GM18511 (cell line): Measurements from ENCODE around the gene FRMD6.
"Not testable (repeated sequence)": the region's sequence is repeated elsewhere in the genome, so short reads cannot be mapped to it uniquely, and the experiment has no call there.

Source experiments
- ATAC-seq: cut with Tn5 transposase; IDR thresholded peaks from one replicate; pipeline ENCODE4 v1.9.1; 2021; ENCODE audit warnings: mild to moderate bottlenecking, moderate library complexity; ENCODE audit not compliant: unreplicated experiment

Gene FRMD6

DNA sequence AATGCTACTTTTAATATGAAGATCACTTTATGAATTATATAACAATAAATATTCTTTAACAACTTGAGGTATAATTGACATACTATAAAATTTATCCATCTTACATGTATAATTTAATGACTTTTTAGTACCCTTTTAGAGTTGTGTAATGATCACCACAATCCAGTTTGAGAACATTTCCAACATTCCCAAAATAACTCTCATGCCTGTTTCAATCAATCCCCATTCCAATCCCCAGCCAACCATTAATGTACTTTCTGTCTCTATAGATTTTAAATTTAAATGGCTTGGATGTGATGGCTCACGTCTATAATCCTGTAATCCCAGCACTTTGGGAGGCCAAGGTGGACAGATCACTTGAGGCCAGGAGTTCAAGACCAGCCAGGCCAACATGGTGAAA is 23.5 kb upstream of the FRMD6 start:
- ATAC-seq, result no peak

DNA sequence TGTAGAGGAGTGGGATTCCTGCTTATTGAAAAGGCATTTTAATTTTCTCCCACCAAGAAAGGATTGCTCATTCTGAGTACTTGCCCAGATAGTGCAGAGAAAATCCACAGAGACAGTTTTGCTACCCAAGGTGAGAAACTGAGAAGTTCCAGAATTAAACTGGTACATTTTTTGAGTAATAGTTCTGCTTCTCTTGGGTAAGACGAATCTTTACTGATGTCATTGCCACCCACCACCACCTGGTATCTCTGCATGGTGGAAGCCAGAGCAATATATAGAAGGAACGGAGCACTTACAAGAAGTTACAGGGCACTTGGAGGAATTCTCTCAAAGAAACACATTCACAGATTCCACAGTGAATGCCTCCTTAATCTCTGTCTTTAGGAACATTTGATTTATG is 20.7 kb upstream of the FRMD6 start:
- no peak for ATAC-seq

DNA sequence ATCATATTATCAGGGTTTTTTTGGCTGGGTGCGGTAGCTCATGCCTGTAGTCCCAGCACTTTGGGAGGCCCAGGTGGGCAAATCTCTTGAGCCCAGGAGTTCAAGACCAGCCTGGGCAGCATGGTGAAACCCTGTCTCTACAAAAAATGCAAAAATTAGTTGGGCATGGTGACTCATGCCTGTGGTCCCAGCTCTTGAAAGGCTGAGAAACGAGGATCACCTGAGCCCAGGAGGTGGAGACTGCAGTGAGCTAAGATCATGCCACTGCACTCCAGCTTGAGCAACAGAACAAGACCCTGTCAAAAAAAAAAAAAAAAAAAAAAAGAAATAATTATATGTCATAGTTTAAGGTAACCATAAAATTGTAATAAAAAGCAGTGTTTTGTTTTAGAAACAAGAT is 18.4 kb upstream of the FRMD6 start:
- ATAC-seq, result not testable (repeated sequence)

DNA sequence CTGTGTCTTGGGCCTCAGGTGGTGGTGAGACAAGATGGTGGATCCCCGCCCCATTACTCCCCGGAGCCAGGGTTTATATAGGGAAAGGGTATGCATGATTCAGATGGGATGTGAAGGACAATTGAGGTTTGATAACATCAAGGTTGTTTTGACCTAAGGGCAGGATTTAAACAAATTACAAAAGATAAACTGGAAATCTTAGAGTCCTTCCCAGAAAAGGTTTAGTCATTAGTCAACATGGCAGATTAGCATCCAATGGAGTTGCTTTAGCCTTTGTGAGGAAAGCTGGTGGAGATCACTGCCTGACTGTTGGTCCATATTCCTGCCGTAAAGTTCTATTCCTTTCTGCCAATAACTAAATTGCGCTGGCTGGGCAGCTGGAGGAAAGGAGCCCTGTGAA is 15.6 kb upstream of the FRMD6 start:
- ATAC-seq, result no peak

DNA sequence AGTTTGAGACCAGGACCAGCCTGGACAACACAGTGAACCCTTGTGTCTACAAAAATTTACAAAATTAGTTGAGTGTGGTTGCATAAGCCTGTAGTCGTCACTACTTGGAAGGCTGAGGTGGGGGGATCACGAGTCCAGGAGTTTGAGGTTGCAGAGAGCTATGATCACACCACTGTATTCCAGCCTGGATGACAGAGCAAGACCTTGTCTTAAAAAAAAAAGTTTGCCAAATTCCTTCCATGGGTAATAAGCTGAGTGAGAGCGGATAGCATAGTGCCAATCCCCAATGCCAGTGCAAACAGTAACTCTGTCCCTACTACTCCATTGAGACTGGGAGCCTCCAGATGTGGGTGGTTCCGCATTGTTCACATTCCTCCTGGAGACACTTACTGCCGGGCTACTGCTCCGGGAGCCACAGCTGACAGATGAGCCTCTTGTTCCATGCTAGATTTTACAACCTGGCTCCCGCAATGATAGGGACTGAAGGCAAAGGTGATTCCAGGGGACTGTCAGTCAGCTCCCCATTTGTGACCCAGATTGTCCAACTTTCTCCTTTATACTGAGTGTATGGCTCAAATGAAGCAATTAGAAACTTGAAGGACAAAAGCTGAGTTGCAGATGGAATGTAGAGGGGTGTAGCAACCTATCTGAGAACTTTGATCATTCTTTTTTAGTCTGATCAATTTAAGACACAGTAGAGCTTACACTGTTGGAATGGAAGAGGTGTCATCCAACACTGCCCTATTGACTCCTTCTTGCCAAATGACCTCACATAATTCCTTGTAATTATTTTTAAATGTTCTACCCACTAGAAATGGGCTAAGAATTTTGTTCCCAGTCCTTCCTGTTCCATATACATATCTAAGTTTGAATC is 13.4 kb upstream of the FRMD6 start:
- no peak for ATAC-seq

DNA sequence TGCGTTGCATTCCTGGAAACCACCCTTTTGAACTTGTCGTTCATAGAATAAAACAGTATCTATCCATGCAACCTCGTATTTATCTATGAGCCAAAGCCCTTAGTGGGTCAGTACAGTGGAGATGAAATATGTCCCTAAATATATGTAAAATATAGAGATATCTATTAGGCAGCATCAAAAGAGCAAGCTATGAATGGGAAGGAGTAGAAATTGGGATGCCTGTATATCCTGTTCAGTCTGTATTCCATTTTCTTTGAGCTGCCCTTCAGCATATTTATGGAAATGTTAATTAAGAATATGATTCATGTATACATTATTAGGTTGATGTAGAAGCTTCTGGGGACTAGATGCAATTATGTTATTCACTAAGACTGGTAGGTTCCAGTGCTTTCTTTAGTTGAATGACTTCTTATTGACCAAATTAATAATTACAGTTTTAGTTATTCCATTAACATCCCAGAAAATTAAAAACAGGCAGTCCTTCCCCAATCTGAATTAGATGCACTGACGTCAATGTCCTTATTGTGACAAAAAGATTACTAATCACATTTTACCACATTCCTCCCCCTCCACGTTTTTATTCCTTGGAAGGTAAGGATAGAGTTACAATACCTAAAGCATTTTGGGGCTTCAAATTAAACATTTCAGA is 11.9 kb upstream of the FRMD6 start:
- no peak for ATAC-seq

DNA sequence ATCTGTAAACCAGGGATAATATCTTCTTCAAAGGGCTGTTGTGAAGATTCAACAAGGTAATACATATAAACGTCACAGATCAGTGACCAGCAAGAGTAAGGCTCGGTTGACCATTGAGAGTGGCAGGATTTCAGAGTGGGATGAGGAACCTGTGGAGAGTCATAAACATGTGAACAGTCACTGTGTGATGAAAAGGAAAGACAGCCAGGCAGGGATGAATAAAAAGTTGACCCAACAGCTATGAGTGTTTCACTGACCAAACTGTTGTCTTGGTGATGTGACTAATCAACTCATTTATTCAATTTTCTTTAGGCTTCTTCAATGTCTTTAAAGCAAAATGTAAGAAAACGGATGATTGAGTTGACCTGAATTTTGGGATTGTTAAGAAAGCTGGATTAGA is 8.6 kb upstream of the FRMD6 start:
- no peak for ATAC-seq

DNA sequence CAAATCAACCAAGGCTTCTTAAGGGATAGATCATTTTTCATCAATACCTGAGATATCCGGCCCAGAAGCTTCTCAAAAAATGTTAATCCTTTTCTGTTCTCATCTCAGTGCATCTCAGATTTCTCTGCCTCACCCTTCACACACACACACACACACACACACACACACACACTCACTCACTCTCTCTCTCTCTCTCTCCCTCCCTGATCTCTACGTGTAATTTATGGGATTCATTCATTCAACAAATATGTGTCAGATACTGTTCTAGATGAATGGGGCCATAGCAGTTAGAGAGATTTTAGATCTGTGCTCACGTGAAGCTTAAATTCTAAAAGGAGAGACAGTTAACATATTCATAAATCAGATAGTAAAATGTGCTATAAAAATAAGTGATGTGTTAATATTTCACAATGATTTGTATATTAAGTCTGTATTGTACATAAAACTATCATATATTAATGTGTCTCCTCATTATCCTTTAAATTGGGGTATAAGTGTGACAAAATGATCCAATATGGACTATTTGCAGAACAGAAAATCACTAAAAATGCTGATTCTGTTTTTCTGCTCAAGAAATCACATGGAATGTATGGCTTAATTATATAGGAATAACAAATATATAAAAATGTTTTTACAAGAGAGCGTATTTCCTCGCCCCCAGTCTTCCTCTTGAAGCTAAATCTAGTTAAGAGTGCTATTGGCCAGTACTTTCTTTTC is 7.3 kb upstream of the FRMD6 start:
- ATAC-seq, result no peak

DNA sequence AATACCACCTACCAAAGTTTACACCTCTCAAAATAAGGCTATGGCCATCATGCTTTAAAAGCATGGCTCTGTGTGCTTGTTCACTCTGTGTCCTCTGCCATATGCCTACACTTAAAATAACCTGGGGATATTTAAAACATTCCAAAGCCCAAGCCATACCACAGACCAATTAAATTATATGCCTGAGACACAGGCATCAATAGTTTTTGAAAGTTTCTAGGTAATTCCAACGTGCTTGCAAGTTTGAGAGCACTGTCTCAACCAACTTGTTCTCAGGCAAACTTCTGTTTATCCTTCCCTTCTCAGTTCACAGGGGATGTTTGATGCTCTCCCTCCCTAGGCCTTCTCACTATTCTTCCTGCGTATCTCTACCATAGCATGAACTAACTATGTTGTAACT is 3.4 kb upstream of the FRMD6 start:
- ATAC-seq, result no peak

DNA sequence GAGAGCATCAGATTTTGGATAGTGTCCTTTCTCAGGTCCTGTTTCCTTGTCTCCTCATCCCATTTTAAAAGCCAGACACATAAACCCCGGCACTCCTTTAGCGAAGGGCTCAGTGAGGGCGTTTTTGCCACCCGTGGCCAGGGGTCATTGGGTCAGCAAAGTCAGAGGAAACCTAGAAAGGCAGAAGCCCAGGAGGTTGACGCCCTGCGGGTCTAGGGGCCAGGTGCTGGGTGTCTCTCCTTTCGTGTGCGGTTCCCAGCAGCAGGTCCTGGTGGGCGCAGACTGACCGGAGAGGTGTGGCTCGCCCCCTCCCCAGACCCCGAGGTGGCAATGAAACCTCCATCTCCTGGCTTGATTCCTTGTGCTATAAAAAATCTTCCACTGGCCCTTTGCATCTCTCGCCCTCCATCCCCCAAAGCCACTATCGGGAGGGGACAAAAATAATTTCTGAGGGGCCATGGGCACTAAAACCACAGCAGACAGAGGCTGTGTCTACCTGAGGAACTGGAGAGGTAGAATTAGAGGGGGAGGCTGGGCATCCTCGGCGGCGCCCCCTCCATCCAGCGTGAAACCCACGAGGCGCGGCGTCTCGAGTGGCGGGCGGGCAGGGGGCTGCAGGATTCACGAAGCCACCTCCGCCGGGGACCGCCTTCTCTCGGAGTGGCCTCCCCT is 858 bp upstream of the FRMD6 start:
- ATAC-seq, result no peak

DNA sequence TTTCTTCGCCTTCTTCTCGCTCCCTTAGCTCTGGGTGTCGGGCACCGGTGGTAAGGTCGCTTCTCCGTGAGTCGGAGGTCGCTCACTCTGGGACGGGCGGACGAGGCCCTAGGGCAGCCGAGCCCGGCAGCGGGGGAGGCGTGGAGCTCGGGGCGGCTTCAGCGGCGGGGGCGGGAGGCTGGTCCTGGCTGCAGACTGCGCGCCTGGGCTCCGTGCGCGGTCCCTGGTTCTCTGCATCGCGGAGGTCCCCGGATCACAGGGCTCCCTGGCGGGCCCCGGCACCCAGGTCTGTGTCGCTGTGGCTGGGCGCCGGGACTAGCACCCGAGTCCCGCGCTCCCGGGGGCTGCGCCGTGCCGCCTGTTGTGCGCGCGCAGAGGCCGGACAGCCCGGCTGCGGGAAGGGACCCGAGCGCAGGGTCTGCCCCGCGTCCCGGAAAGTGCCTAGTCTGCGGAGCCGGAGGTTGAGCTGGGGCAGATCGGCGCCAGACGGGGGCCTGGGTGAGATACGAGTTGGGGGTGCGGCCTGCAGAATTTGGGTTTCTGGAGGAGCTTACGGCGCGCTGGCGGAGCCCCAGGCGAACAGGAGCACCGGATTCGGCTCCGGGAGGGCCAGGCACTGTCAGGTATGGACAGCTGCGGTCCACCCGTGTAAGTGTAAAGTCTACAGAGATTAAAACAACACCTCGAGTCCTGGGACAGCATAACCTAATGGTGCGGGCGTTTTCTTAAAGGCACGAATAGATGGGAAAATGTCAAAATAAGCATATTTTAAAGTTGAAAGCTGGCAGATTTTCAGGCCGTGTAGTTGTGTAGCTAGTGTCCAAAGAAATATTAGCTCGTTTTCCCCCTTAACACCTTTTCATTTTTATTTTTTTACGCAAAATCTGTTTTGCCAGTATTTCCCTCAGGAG is 713 bp downstream of the FRMD6 start:
- peak; percentile 51 for ATAC-seq

DNA sequence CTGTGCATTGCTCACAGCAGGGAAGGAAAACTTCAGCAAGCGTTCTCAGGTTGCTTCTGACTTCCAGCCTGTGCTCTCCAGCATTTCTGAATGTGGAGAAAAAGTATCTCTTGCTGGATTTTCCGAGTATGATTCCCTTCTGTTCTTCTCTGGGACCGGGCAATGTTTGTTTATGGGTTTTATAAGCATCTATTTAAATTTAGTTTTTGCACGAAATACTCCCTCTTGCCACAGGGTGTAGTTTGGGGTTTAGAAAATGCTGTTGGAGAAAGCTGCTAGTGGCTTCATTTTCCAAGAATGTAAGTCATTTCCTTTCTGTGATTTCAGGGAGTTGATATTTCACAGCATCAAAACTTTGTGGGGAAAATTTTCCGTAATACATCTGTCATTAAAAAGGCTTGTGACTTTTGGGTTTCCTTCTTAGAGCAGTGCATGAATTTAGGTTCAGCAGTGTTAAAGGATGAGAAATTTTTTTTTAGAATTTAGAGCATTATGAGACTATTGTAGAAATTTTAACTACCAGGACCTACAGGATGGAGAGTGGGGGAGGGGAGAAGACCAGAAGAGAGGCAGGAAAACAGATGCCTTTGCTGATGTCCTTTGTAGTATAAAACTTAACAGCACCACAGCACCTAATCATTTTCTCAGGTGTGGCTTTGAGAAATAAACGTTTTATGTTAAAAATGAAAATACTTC is 1.5 kb downstream of the FRMD6 start:
- ATAC-seq, result no peak

DNA sequence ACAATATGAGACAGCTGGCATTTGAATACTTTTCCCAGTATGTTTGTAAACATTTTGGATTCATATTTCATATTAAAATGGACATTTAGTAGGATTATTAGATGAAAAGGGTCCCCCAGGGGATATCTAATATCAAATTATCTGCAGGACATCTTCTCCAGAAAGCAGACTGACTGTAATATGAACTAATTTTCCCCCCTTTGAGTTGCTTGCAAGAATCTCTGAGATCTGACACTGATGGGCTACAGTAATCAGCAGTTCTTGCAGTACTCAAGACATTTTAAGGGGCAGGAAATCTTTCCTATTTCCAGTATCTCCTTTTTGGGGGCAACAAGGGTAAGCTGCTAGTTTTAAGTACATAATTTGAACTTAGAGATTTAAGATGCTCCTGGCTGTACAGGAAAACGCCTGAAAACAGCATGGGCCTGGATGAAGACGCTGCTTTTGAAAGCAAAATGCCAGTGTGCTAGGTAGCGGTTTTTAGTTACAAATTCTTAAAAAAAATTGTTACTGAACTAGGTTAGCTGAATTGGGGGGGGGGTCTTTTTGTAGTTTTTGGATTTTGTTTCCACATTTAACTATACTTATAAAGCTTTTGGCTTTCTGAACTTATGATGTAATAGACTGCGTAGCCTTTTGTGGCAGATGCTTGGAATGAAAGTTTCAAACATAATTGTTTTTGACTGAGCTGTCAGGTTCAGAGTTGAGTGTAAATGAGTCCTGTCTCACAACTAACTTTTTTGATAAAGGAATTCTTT is 2.2 kb downstream of the FRMD6 start:
- no peak for ATAC-seq

DNA sequence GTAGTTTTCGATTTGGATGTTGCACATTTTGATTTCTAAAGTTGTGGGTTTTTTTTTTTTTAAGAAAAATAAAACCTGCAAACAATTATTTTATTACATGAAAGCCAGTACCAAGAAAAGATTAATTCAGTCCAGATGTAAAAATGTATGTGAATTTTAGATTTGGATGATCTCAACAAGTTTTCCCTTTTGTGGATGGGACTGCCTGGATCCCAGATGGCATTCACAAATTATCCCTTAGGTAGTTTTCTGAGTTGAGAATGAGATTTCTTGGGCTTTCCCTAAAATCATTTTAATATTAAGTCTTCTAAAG is 2.8 kb downstream of the FRMD6 start:
- no peak for ATAC-seq

DNA sequence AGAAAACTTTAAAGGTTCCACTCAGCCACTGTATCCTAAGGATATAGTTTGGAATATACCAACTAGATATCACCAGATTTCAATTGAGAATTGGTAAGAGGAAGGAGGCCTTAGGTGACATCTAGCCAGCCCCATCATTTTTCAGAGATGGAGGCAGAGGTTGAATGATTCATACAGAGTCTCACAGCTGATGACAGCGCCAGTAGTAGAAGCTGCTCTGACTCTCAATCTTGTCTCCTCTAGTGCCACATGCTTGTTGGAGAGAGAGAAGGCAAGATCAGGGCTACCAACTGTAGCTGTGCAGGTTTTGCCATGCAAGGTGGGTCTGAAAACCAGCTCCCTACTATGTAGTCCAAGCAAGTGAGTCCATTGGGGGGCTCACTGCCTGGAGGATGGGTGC is 6.1 kb downstream of the FRMD6 start:
- no peak for ATAC-seq

DNA sequence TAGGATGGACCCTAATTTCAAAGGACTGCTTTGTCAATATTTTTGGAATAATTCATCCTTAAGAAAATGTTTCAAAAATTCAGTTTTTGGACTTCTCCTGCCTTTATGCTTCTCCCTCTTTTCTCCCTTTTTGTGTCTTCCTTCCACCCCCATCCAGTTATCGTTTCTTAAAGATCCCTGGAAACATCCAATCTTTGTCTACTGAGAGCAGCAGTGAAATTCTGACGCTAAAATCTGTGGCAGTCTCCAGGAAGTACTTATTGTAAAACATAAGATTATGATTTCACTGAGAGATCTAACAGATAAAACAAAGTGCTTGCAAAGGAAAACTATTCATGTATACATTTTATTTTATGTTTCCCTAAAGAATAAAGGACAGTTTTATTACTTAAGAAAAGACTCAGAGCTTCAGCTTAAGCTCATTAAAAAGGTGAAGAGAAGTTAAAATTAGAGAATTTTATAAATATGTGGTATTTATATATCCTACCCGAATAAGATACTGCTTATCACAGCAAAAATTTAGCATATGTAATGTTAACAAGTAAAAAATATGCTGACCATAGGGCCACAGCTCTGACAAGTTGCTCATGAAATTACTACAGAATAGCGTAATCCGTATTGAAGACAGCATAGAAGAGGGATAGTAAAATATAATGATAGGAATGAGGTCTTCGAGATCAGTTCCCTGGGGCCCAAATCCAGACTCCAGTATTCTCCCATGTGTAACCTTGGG is 6.9 kb downstream of the FRMD6 start:
- ATAC-seq, result no peak

DNA sequence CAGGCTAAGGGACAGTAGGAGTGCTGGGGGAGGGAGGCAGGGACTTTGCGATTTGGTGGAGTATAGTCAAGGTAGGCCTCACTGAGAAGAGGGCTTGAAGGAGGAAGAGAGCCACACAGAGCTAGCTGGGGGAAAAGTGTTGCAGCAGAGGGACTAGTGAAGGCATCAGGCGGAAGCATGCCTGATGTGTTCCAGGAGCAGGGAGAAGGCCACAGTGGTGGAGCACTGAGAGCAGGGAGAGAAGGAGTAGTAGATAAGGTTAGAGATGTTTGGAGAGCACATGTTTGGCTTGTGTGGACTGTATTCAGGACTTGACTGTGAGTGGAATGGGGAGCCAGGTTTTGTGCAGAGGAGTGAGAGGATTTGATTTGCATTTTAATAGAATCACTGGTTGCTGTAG is 9.0 kb downstream of the FRMD6 start:
- no peak for ATAC-seq

DNA sequence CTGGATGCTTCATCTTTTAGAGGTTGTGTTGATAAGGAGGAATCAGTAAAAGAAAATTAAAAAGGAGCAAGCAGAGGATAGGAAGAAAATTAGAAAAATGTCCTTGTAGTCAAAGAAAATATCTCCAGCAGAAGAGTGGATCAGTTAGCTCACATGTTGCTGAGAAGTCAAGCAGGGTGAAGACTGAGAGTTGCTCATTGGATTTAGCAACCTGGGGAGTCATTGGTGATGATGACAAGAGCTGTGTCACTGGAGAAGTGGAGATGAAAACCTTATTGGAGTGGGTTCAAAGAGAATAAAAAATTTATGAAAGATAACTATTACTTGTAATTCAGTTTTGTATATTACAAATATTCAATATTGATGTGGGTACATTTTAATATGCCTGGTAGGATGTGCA is 9.8 kb downstream of the FRMD6 start:
- no peak for ATAC-seq
